Liver (tissue), 3 donors: ENCODE results near the gene SPATA4.

Source experiments
- CTCF ChIP-seq: fragments of 150-350 bp; IDR thresholded peaks from 2 replicates; pipeline ENCODE4 v1.5.1; 2017; ENCODE audit warnings: improper control_type of control experiment, low read depth, low read length; ENCODE audit not compliant: missing input control
- EGR1 ChIP-seq, 2 donors: IDR thresholded peaks; 2 replicates each; pipeline ENCODE4 v1.6.1; 2016 to 2018; ENCODE audit warnings: antibody characterized with exemption in 2 of 2, low read depth in 2 of 2
- FOXA1 ChIP-seq: IDR thresholded peaks from 2 replicates; pipeline ENCODE4 v1.6.1; 2016; ENCODE audit warnings: antibody characterized with exemption
- GABPA ChIP-seq, 2 donors: IDR thresholded peaks in 1 of 2; conservative IDR thresholded peaks in 1 of 2; 2 replicates each; pipeline ENCODE4 v1.6.1; 2016; ENCODE audit warnings: antibody characterized with exemption in 2 of 2, mild to moderate bottlenecking in 1 of 2, moderate library complexity in 1 of 2
- JUND ChIP-seq, 2 donors: IDR thresholded peaks; 2 replicates each; pipeline ENCODE4 v1.6.1; 2016; ENCODE audit warnings: antibody characterized with exemption in 2 of 2
- RAD21 ChIP-seq, 2 donors: IDR thresholded peaks; 2 replicates each; pipeline ENCODE4 v1.6.1; 2016; ENCODE audit warnings: antibody characterized with exemption in 2 of 2, mild to moderate bottlenecking in 2 of 2
- REST ChIP-seq: IDR thresholded peaks from 2 replicates; pipeline ENCODE4 v1.6.1; 2016; ENCODE audit warnings: antibody characterized with exemption, mild to moderate bottlenecking
- RXRA ChIP-seq, 2 donors: IDR thresholded peaks; 2 replicates each; pipeline ENCODE4 v1.6.1; 2017 to 2018; ENCODE audit warnings: antibody characterized with exemption in 2 of 2, mild to moderate bottlenecking in 1 of 2
- SP1 ChIP-seq: IDR thresholded peaks from 2 replicates; pipeline ENCODE4 v1.6.1; 2018; ENCODE audit warnings: antibody characterized with exemption, mild to moderate bottlenecking
- TAF1 ChIP-seq: conservative IDR thresholded peaks from 2 replicates; pipeline ENCODE4 v1.6.1; 2016; ENCODE audit warnings: antibody characterized with exemption, mild to moderate bottlenecking
- YY1 ChIP-seq: IDR thresholded peaks from 2 replicates; pipeline ENCODE4 v1.6.1; 2016; ENCODE audit warnings: antibody characterized with exemption, mild to moderate bottlenecking
- TF ChIP-seq, protein P1 (sequence below): IDR thresholded peaks from 2 replicates; pipeline ENCODE4 v1.6.1; 2016; ENCODE audit warnings: antibody characterized with exemption
- TF ChIP-seq, protein P2 (sequence below): IDR thresholded peaks from 2 replicates; pipeline ENCODE4 v1.6.1; 2016; ENCODE audit warnings: antibody characterized with exemption
- TF ChIP-seq, protein P3 (sequence below): IDR thresholded peaks from 2 replicates; pipeline ENCODE4 v1.6.1; 2016; ENCODE audit warnings: antibody characterized with exemption
- donor health status: healthy.
- donor health status: healthy.

GRCh38 chr4:176186671-176187395, 8.6 kb downstream of the SPATA4 start:
- TF ChIP-seq TAF1 (no peak), YY1 (no peak), EGR1 (IDR thresholded peaks at IDR 0.05; ENCODE audit: low read depth in 2 of 2) (no peak), CTCF (no peak), RXRA (IDR thresholded peaks at IDR 0.05) (no peak), REST (no peak), RAD21 (IDR thresholded peaks at IDR 0.05) (no peak), GABPA (IDR thresholded peaks at IDR 0.05 in 1 of 2, conservative IDR thresholded peaks at IDR 0.05 in 1 of 2) (no peak), FOXA1 (no peak), SP1 (no peak), JUND (IDR thresholded peaks at IDR 0.05) (no peak)
- TF ChIP-seq, protein P1, sequence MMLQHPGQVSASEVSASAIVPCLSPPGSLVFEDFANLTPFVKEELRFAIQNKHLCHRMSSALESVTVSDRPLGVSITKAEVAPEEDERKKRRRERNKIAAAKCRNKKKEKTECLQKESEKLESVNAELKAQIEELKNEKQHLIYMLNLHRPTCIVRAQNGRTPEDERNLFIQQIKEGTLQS: no peak
- TF ChIP-seq, protein P2, sequence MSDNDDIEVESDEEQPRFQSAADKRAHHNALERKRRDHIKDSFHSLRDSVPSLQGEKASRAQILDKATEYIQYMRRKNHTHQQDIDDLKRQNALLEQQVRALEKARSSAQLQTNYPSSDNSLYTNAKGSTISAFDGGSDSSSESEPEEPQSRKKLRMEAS: no peak
- TF ChIP-seq, protein P3, sequence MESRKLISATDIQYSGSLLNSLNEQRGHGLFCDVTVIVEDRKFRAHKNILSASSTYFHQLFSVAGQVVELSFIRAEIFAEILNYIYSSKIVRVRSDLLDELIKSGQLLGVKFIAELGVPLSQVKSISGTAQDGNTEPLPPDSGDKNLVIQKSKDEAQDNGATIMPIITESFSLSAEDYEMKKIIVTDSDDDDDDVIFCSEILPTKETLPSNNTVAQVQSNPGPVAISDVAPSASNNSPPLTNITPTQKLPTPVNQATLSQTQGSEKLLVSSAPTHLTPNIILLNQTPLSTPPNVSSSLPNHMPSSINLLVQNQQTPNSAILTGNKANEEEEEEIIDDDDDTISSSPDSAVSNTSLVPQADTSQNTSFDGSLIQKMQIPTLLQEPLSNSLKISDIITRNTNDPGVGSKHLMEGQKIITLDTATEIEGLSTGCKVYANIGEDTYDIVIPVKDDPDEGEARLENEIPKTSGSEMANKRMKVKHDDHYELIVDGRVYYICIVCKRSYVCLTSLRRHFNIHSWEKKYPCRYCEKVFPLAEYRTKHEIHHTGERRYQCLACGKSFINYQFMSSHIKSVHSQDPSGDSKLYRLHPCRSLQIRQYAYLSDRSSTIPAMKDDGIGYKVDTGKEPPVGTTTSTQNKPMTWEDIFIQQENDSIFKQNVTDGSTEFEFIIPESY: no peak
